Activated CD8-positive, alpha-beta memory T cell treated with anti-CD3 and anti-CD28 coated beads for 36 hours (primary cell): Measurements from ENCODE around the gene SATB1. TPM values are rescaled to one million over a fixed set of nuclear protein-coding genes. Genes with fewer than 3 reads are reported as not detected.

Source experiments
- CTCF ChIA-PET: fragments of 350-600 bp; sonication (Branson Sonifier 250); formaldehyde crosslinking; loops from one replicate; lab custom pipeline; 2021; ENCODE audit warnings: antibody characterized with exemption; lab: Charles Lee
- POLR2A ChIA-PET: fragments of 350-600 bp; sonication (Branson Sonifier 250); formaldehyde crosslinking; loops from one replicate; lab custom pipeline; 2021; ENCODE audit warnings: antibody characterized with exemption; lab: Charles Lee
- total RNA-seq, 2 experiments: library from RNA; stranded (reverse); gene quantifications; one replicate each; pipeline ENCODE4 v1.2.3, GENCODE V29; 2021

The SATB1 gene
- total RNA-seq, 2 experiments from 2014 or later, result 159 to 172 TPM

- POLR2A ChIA-PET, result interaction anchor here (0.6 to 1.5 kb wide), 6 partner anchors 13 to 302 kb away, joined by 3 to 4 read pairs (median 3); no protein-coding TSS in a partner anchor
- CTCF ChIA-PET, result no interaction called here
Measured at GRCh38 chr3:18438586-18438985, 13.4 kb upstream of the SATB1 start.

DNA sequence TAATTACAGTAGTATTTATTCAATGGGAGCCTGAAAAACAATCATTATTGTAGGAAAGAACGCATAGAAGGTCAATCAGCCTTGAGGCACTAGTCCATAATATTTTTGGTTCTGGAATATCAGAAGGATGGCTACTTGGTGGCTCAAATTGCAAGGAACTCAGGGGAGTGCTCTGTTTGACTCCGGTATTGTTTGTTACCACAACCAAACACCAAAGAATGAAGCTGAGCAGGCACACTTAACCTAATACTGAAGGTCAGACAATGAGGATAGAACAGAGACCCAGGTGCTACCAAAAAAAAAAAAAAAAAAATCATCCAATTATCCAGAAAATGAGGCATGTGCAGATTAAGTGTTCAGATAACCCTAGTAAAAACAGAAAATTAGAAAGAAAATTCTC lies 11.1 kb upstream of the SATB1 start:
- POLR2A ChIA-PET, result interaction anchor here (0.6 kb wide), 1 partner anchor 10 kb away, joined by 3 read pairs; no protein-coding TSS in a partner anchor
- CTCF ChIA-PET, result no interaction called here

DNA sequence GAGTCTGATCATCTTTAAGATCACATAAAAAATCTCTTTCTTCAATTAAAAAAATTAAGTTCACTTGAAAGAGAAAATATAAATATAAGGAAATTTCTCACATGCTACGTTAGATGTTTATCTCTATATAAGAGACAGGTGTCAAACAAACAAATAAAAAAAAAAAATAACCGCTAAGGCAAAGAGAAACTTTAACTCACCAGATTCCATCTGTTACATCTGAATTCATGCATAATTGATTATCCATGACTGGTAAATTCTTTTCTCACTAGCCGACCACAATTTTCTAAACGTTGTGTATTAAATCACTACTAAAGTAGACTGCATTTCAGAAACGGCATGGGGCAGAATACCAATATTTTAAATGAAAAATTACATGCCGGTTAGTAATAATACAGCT lies 9.6 kb upstream of the SATB1 start:
- ChIA-PET CTCF (no interaction called here), POLR2A (no interaction called here)

DNA sequence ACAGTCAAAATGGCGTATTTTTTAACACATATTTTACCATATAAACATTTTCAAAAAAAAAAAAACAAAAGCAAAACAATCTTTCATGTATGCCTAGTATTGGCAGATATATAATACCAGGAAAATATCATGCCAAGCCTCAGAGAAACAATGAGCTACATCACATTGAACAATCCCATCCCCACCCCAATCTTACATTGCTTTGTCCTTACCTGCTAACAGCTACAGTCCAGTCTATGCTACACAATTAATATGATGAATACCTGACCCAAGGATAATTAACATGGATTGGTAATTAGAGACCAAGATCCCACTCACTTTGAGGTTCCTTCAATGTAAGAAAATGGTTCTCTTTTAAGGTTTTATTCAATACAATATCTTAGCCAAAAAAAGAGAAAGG lies 7.6 kb upstream of the SATB1 start:
- CTCF ChIA-PET, result no interaction called here
- POLR2A ChIA-PET, result interaction anchor here (0.7 kb wide), 1 partner anchor 325 kb away, joined by 7 read pairs; no protein-coding TSS in a partner anchor

DNA sequence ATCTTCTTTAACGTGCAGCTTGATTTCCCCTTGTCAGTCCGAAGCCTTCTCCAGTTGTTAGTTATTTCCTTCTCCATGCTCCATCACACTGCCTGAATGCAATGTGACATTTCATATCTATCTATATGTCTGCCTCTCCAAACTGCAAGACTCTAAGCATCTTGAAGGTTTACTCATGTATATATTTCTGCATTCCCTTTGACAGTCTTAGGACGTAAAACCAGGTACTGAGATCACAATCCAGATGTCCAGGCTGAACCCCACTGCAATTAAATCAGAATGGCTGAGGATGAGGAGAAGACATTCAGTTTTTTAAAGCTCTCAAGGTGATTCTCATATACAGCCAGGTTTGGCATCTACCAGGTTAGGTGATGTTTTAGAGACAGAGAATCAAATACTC lies 6.1 kb upstream of the SATB1 start:
- ChIA-PET CTCF (no interaction called here), POLR2A (interaction anchor here (0.6 to 1.7 kb wide), 5 partner anchors 11 to 333 kb away, joined by 3 to 11 read pairs (median 5); no protein-coding TSS in a partner anchor)

- ChIA-PET POLR2A (interaction anchor here (0.7 to 1.1 kb wide), 3 partner anchors 13 to 299 kb away, joined by 3 to 5 read pairs (median 3); no protein-coding TSS in a partner anchor), CTCF (interaction anchor here (1.6 kb wide), 1 partner anchor 40 kb away, joined by 3 read pairs; no protein-coding TSS in a partner anchor)
Measured at GRCh38 chr3:18428991-18429745, 4.0 kb upstream of the SATB1 start.

- POLR2A ChIA-PET, result no interaction called here
- CTCF ChIA-PET, result no interaction called here
Measured at GRCh38 chr3:18428036-18428435, 2.9 kb upstream of the SATB1 start.

- ChIA-PET POLR2A (no interaction called here), CTCF (no interaction called here)
Measured at GRCh38 chr3:18426597-18427193, 1.6 kb upstream of the SATB1 start.

GRCh38 chr3:18425641-18426257 lies 610 bp upstream of the SATB1 start:
- CTCF ChIA-PET, result interaction anchor here (0.7 kb wide), 1 partner anchor 37 kb away, joined by 3 read pairs; no protein-coding TSS in a partner anchor
- POLR2A ChIA-PET, result interaction anchor here (0.7 to 1.0 kb wide), 3 partner anchors 13 to 220 kb away, joined by 3 to 4 read pairs (median 4); no protein-coding TSS in a partner anchor

DNA sequence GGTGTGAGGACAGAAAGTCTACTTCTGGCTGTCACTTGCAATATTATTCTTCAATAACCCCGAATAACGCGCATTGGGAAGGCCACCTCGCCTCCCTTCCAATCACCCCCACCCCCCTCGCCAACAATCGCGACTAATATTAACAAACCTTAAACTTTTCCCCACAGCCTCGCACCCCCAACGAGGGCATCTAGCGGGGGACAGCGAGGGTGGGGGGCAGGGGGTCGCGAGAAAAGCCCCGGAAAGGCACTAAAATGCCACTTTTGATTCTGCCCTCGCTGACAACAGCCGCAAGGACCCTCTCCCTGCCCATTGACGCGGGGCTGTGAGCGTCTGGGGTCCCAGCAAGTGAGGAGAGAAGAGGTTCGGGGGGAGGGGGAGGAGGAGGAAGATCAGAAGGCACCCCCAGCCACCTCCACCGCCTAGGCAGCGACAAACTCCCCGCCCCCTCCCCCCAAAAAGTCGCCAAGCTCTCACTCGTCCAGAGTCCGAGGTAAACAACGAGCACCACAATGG lies 868 bp downstream of the SATB1 start:
- CTCF ChIA-PET, result no interaction called here
- POLR2A ChIA-PET, result interaction anchor here (0.6 to 1.2 kb wide), 4 partner anchors 10 to 652 kb away, joined by 3 to 6 read pairs (median 4); no protein-coding TSS in a partner anchor

DNA sequence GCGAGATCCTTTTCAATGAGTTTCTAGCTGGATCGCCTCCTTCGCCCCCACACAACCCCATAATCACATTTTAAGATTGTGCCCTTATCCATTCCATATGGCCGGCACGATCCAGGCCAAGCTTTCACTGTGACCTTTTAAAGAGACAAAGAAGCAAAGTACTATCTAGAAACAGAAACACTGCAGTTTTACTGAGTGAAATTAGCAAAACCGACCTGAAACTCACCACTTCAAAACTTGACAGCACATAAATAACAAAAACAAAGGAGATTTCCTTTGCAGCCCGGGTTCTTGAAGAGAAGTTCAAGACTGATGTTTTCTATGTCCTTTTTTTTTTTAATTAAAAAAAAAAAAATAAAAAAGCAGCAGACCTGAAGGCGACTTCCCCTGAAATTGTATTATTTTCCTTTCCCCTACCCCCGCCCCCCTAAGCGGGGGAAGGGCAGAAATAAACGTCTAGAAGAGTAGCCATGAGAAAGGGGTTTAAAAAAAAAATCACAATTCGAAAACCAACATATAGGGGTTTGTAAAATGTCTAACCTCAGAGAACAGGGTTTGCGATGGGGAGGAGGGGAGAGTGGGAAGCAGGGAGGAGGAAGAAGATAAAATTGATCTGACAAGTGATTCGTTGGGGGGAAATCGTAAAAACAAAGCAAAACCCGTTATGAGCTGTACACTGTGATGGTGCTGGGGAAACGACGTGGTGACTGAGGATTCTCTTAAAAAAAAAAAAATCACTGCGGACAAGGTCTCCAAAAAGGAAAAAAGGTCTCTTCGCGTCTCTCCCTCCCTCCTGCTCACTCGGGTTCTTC lies 1.5 kb downstream of the SATB1 start:
- ChIA-PET CTCF (no interaction called here), POLR2A (interaction anchor here (0.8 to 1.2 kb wide), 4 partner anchors 9 to 315 kb away, joined by 3 to 6 read pairs (median 3); no protein-coding TSS in a partner anchor)

DNA sequence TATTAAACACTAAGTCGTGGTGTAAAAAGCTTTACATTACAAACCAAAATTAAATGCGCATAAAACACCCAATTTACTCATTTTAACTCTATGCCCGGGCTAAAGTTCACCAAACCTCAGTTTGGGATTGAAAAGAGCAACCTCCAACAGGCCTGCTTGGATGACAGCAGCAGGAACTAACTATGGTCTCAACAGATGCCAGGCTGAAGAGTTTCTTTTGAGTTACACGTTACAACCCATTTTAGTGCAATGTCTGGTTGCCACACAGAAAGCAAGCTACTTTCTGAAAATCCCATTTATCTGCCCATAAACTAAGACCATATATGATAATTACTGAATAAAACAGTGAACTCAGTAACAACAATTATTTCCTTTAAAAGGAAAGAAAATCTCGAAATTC lies 2.2 kb downstream of the SATB1 start:
- CTCF ChIA-PET, result no interaction called here

DNA sequence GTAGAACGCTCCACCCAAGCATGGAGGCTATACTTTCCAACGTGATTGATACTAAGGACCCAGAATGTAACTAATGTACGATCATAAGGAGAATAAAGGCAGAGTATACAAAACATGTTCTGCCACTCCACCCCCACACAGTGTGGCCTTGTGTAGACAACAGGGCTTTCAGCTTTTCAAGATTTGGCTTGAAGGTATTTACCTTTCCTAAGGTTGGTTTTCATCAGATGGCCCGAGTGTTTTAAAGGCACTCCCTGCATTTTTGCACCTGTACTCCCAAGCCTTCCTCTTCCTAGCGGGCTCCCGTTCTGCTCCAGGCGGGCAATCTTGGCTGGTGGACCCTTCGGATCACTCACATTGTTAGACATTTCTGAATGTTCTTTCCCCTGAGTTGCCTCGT lies 4.6 kb downstream of the SATB1 start:
- POLR2A ChIA-PET, result interaction anchor here (0.8 kb wide), 1 partner anchor 36 kb away, joined by 3 read pairs; no protein-coding TSS in a partner anchor
- CTCF ChIA-PET, result no interaction called here

More for the DNA sequence above, 2.2 kb downstream of the SATB1 start:
- POLR2A ChIA-PET, result interaction anchor here (1.0 kb wide), 1 partner anchor 236 kb away, joined by 3 read pairs; no protein-coding TSS in a partner anchor

DNA sequence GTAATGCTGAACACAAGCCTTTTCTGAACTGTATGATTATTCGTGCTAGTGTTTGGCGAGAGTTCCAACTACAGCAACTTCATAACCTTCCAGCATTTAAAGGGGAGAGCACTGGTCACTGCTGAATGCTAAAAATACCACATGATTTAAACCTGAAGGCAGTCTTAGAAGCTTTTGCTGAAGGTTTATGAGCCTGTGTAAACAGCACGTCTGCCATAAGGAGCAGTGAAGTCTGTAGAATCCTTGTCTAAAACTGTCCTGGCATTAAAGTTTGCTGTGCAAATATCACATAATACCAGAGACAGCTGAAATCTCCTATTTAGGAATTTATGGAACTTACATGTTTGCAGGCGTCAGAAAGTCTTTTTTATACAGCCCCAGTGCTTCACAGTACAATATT lies 5.9 kb downstream of the SATB1 start:
- ChIA-PET CTCF (no interaction called here), POLR2A (no interaction called here)

DNA sequence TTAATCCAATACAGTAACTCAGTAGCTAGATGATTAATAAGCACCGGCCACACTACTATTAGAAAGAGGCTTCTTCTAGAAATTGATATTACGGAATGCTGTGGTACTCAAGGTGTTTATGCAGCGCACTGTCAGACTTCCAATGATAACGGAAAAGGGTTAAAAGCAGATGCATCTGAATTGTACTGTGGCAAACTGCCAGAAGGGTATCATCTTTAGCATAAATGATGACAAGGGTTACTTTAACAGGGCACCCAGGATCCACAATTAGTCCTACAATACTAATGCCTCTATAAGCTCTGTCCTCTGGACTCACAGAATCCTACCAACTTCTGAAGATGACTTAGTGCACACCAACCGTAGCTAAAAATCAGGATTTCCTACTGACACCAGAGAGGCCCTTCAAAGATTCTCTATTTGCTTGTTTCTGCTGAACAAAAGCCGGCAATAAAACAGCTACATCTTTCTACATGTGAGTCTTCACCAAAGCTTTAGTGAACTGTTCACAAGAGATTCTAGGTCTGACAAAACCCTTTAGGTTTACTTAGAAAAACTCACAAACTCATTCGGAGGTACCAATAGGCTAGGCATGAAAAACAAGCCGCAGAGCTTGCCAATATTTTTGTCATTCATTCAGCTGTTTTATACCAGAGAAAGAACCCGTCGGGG lies 7.1 kb downstream of the SATB1 start:
- ChIA-PET CTCF (interaction anchor here (1.4 kb wide), 1 partner anchor 340 kb away, joined by 3 read pairs; no protein-coding TSS in a partner anchor), POLR2A (interaction anchor here (1.0 kb wide), 1 partner anchor 20 kb away, joined by 3 read pairs; no protein-coding TSS in a partner anchor)

DNA sequence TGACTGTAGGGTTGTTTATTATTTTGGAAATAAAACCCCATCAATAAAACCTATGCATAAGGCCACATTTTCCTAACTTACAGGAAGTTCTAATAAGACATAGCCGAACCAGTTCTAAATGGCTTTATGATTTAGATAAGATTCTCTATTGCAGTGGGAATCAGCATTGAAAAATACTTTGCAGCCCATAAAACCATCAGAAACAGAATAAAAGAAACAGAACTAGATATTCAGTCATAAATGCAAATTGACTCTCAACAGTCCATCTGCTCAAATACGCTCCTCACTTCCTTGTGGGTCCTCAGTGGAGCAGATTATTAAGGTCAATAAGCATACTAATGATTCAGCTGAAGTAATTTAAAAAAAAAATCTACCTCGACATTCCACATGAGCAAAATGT lies 8.8 kb downstream of the SATB1 start:
- POLR2A ChIA-PET, result interaction anchor here (0.5 kb wide), 1 partner anchor 40 kb away, joined by 6 read pairs; no protein-coding TSS in a partner anchor
- CTCF ChIA-PET, result no interaction called here

- ChIA-PET POLR2A (no interaction called here), CTCF (no interaction called here)
Measured at GRCh38 chr3:18415839-18416238, 9.3 kb downstream of the SATB1 start.

DNA sequence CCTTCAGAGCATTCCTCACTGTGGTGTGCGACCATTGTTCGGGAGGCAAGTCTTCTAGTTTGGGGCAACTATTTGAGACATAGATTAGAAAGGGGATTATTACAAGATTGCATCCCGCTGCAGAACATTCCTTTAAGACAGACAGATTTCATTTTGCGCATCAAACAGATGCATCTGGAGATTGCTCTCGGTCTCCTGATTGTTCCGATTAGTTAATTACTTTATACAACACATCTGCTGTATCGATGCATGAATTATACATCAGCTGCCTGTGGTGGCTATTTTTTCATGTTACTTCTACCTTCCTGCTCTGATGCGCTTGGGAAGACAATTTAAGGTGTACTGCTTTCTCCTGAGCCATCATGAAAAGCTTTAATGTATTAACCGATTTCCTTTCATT lies 10.0 kb downstream of the SATB1 start:
- ChIA-PET POLR2A (interaction anchor here (1.0 kb wide), 1 partner anchor 9 kb away, joined by 6 read pairs; no protein-coding TSS in a partner anchor), CTCF (no interaction called here)
